ENCODE results near the gene FAM216B. TPM values are rescaled to one million over a fixed set of nuclear protein-coding genes. Genes with fewer than 3 reads are reported as not detected.
"Not testable (repeated sequence)": the region's sequence is repeated elsewhere in the genome, so short reads cannot be mapped to it uniquely, and the experiment has no call there.

The FAM216B gene
- total and polyA plus RNA-seq, 9 donors: 0.09 to 0.49 (median 0.24) TPM; not detected in 3

DNA sequence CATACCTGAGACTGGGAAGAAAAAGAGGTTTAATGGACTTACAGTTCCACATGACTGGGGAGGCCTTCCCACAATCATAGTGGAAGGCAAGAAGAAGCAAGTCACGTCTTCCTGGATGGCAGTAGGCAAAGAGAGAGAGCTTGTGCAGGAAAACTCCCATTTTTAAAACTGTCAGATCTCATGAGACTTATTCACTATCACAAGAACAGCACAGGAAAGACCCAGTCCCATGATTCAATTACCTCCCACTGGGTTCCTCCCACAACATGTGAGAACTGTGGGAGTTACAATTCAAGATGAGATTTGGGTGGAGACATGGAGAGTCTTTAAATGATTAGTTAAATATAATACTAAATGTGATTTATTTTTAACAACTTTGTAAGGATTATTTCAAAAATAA, 38.3 kb downstream of the FAM216B start:
- not testable (repeated sequence) for H3K27ac ChIP-seq (ENCODE audit: low read length); H3K36me3 ChIP-seq (ENCODE audit: control insufficient read depth, insufficient read depth, low read length); H3K4me3 ChIP-seq (ENCODE audit: low read length); H3K9me3 ChIP-seq (replicated peaks; ENCODE audit: control insufficient read depth, low read depth, low read length); DNase-seq; H3K27me3 ChIP-seq (ENCODE audit: control insufficient read depth, insufficient read depth, low read length); H3K4me1 ChIP-seq (ENCODE audit: control insufficient read depth, insufficient read depth, low read length)
- no CpG with 5 or more reads among the region's 1 CpG for WGBS (ENCODE audit: insufficient coverage)

DNA sequence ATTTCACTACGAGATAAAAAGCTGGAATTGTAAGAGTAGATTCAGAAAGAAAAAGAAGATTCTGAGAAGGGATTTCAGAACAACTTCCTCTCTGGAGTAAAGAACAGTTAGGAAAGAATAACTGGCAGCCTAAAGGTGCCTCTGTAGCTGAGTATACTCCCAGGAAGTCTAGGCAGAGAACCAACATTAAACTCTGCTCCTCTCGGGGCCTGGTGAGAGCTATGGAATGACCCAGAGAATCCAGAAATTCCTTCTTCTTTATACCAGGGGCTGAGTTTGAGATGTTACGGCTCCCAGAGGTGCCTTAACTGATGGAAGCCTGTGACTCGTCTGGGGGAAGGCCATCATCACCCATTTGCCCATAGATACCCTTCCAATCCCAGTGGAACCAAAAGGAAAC, 39.1 kb downstream of the FAM216B start:
- H3K9me3 ChIP-seq (replicated peaks; ENCODE audit: control insufficient read depth, low read depth, low read length): peaks cover 3% of the 10 kb centered on the region
- no peaks in the 10 kb centered on the region for H3K27me3 ChIP-seq (ENCODE audit: control insufficient read depth, insufficient read depth, low read length)
- H3K27ac ChIP-seq (ENCODE audit: low read length): no peak overlapping the region
- no peak overlapping the region for H3K4me3 ChIP-seq (ENCODE audit: low read length)
- no CpG with 5 or more reads among the region's 4 CpGs for WGBS (ENCODE audit: insufficient coverage)
- no peaks in the 10 kb centered on the region for H3K36me3 ChIP-seq (ENCODE audit: control insufficient read depth, insufficient read depth, low read length)
- no peaks in the 10 kb centered on the region for H3K4me1 ChIP-seq (ENCODE audit: control insufficient read depth, insufficient read depth, low read length)
- peak; percentile 8 for DNase-seq

DNA sequence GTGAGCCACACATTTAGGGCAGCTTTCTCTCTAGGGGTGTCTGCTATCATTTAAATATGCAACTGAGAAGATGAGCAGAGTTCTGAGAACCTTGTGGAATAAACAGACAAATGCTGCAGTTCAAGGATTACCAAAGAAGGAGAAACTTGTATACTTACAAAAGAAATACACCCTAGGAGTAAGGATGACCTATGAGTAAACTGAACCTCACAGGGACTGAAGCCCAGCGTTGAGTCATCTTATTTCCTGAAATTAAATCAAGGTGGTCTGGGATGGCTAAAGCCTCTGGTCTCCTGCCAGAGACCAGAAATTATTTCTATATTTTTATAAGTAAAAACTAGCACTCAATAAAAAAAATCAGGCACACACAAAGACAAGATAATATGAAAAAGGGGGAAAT, 40.1 kb downstream of the FAM216B start:
- WGBS (ENCODE audit: insufficient coverage): no CpG with 5 or more reads among the region's 1 CpG
- DNase-seq: peak; percentile 29

DNA sequence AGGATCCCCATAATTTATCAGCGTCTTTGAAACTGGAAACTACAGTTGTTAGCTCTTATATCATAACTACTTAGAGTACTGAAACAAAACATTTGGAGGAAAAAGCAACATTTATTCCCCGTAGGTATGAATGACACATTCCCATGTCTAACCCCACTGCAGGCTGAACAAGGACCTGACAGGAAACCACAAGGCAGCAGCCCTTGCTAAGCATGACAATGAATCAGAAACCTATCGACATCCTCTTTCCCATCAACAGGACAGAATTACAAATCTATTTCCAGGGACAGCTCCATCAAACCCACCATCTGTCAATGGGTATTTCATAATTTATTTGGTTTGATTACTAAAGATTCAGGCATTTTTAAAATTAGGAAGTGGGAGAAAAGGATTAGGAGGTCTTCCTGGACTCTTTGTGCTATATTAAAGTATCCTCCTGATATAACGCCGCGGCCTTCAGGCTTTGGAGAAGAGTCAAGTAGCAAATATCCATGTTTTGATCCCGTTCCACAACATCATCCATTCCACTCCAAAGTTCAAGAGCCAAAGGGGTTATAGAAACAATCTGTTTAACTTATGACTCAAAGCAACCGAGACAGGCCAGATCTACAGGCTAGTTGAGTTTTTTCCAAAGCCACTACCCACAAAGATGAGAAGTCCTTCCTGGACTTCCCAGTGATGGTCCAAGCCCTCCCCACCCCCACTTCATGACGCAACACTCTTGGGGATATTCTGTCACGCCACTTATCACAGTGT, 51.1 kb downstream of the FAM216B start:
- Histone ChIP-seq H3K9me3 (replicated peaks; ENCODE audit: control insufficient read depth, low read depth, low read length) (no peaks in the 10 kb centered on the region), H3K27me3 (ENCODE audit: control insufficient read depth, insufficient read depth, low read length) (no peaks in the 10 kb centered on the region), H3K36me3 (ENCODE audit: control insufficient read depth, insufficient read depth, low read length) (no peaks in the 10 kb centered on the region), H3K27ac (ENCODE audit: low read length) (no peak overlapping the region), H3K4me3 (ENCODE audit: low read length) (no peak overlapping the region), H3K4me1 (ENCODE audit: control insufficient read depth, insufficient read depth, low read length) (no peaks in the 10 kb centered on the region)
- 63% methylated on average over 3 of the region's 10 CpGs for WGBS (ENCODE audit: insufficient coverage)
- DNase-seq: peak; percentile 15

More for the DNA sequence above, 40.1 kb downstream of the FAM216B start:
- Histone ChIP-seq H3K9me3 (replicated peaks; ENCODE audit: control insufficient read depth, low read depth, low read length) (peaks cover 3% of the 10 kb centered on the region), H3K27ac (ENCODE audit: low read length) (no peak overlapping the region), H3K36me3 (ENCODE audit: control insufficient read depth, insufficient read depth, low read length) (no peaks in the 10 kb centered on the region), H3K27me3 (ENCODE audit: control insufficient read depth, insufficient read depth, low read length) (no peaks in the 10 kb centered on the region), H3K4me1 (ENCODE audit: control insufficient read depth, insufficient read depth, low read length) (no peaks in the 10 kb centered on the region), H3K4me3 (ENCODE audit: low read length) (no peak overlapping the region)

DNA sequence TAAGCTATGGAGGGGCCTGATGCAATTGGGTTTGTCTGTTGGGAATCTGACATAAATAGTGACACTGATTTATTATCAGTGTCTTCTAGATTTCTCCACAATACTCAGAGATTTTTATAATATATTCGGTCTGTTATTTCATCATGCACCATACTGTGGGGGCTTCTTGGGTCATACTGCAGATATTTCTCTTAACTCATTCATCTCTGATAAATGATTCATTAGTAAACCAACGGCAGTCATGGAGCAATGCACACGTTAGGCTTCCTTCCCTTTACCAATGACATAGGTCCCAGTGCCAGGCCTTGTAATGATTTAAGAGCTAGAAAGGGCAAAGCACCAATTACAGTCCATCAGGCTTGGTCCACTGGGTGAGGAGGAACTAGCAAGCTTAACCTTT, 53.6 kb downstream of the FAM216B start:
- Histone ChIP-seq H3K4me3 (ENCODE audit: low read length) (no peak overlapping the region), H3K27ac (ENCODE audit: low read length) (no peak overlapping the region), H3K27me3 (ENCODE audit: control insufficient read depth, insufficient read depth, low read length) (no peaks in the 10 kb centered on the region), H3K9me3 (replicated peaks; ENCODE audit: control insufficient read depth, low read depth, low read length) (no peaks in the 10 kb centered on the region), H3K36me3 (ENCODE audit: control insufficient read depth, insufficient read depth, low read length) (no peaks in the 10 kb centered on the region), H3K4me1 (ENCODE audit: control insufficient read depth, insufficient read depth, low read length) (no peaks in the 10 kb centered on the region)
- no CpG with 5 or more reads among the region's 3 CpGs for WGBS (ENCODE audit: insufficient coverage)
- no peak for DNase-seq

DNA sequence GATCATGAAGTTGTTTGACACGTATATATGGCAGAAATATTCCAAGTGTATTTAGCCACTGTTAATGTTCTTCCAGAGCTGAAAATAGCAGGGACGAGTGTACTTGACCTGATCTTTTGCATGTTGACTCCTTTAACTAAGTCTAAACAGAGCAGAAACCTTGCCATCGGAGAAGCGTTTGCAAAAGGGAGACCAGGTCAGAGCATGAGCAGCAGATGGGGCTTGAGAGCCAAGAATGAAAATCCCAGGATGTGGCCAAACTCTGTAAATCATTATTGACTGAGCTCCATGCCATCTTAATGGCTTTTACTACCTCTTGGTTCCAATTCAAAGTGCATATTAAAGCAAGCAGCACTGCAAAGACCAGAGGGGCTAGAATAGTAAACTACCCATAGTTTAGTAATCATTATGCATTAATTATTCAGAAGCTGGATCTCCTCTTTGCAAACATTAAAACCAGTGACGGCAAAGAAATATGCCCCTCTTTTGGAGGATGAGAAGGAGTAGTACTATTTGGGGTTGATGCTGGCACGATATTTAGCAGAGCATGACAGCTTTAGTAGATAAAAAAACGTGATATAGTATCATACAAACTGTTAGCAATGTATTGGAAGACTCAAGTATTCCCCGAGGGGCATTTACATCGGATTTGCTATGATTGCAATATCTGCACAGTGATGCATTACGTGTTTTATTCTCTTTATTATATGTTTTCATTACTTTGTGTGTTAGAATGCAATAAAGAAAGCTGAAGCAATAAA, 55.7 kb downstream of the FAM216B start:
- DNase-seq: peak; percentile 64
- peak overlapping the region; percentile 49 for H3K27ac ChIP-seq (ENCODE audit: low read length)
- H3K9me3 ChIP-seq (replicated peaks; ENCODE audit: control insufficient read depth, low read depth, low read length): no peaks in the 10 kb centered on the region
- H3K4me3 ChIP-seq (ENCODE audit: low read length): no peak overlapping the region
- no peaks in the 10 kb centered on the region for H3K36me3 ChIP-seq (ENCODE audit: control insufficient read depth, insufficient read depth, low read length)
- 24% methylated on average over 6 of the region's 10 CpGs for WGBS (ENCODE audit: insufficient coverage)
- no peaks in the 10 kb centered on the region for H3K27me3 ChIP-seq (ENCODE audit: control insufficient read depth, insufficient read depth, low read length)
- H3K4me1 ChIP-seq (ENCODE audit: control insufficient read depth, insufficient read depth, low read length): no peaks in the 10 kb centered on the region

Other genes with a start within 250 kb of the FAM216B start
- 0.04 TPM for gene TNFSF11, start 207.4 kb upstream of the FAM216B start, total RNA-seq
- gene TNFSF11, start 207.4 kb upstream of the FAM216B start, polyA plus RNA-seq (ENCODE audit: insufficient read depth in 1 of 8, insufficient read length in 8 of 8, low replicate concordance in 1 of 8): under 1 TPM in 1 of 8 donors, not detected in 7; 0.22 TPM
- 2.7 TPM for gene EPSTI1, start 210.7 kb downstream of the FAM216B start, total RNA-seq
- gene EPSTI1, start 210.7 kb downstream of the FAM216B start, polyA plus RNA-seq (ENCODE audit: insufficient read depth in 1 of 8, insufficient read length in 8 of 8, low replicate concordance in 1 of 8): 10 to 100 TPM in 1 of 8 donors, 1 to 10 TPM in 7; 1.9 to 12.4 (median 2.5) TPM
- 14.6 TPM for gene DNAJC15, start 242.0 kb downstream of the FAM216B start, total RNA-seq
- gene DNAJC15, start 242.0 kb downstream of the FAM216B start, polyA plus RNA-seq (ENCODE audit: insufficient read depth in 1 of 8, insufficient read length in 8 of 8, low replicate concordance in 1 of 8): 10 to 100 TPM; 14.4 to 23.7 (median 20.3) TPM